ENCODE measurements around the gene SPATA24. TPM values are rescaled to one million over a fixed set of nuclear protein-coding genes. Genes with fewer than 3 reads are reported as not detected.

Gene SPATA24
- total and polyA plus RNA-seq, 2 of the 13 experiments (the other 11 are each of a cell fraction or from before 2014, with no cell fraction given): 6.0 to 11.1 TPM

DNA sequence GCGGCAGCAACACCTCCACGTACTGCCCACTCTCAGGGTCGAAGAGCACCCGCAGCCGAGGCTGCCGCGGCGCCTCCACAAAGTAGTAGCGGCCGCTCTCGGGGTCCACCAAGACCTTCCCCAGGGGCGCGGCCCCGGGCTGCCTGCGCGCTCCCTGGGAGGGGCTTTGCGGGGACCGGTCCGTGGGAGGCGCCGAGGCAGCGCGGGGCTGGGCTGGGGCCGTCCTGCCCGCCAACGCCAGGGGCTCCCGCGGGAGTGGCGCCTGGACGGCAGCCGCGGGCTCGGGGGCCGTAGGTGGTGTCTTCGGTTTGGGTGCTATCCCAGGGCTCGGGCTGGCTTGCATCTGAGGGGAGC, 11.6 kb downstream of the SPATA24 start:
- no peak overlapping the region for H3K4me2 ChIP-seq (ENCODE audit: low read depth, low read length)
- ATAC-seq (no peak), FAIRE-seq (no peak), DNase-seq (ENCODE audit: low spot score) (no peak)
- TF ChIP-seq XBP1 (CRISPR knock-in tag; IDR thresholded peaks at IDR 0.05): no peak
- TF ChIP-seq CAMTA2 (CRISPR knock-in tag; IDR thresholded peaks at IDR 0.05; ENCODE audit: borderline replicate concordance): no peak
- TF ChIP-seq ZNF260 (CRISPR knock-in tag; IDR thresholded peaks at IDR 0.05; ENCODE audit: borderline replicate concordance, low read depth): no peak
- no peak for TF ChIP-seq ZNF619 (CRISPR knock-in tag; IDR thresholded peaks at IDR 0.05)
- TF ChIP-seq ZNF224 (CRISPR knock-in tag; IDR thresholded peaks at IDR 0.05): no peak
- no peak for TF ChIP-seq ZNF569 (CRISPR knock-in tag; IDR thresholded peaks at IDR 0.05; ENCODE audit: borderline replicate concordance)
- TF ChIP-seq NFKBIZ (CRISPR knock-in tag; IDR thresholded peaks at IDR 0.05): no peak
- TF ChIP-seq SIX1 (CRISPR knock-in tag; IDR thresholded peaks at IDR 0.05; ENCODE audit: borderline replicate concordance): no peak
- no peak for TF ChIP-seq KLF13 (CRISPR knock-in tag; IDR thresholded peaks at IDR 0.05)
- TF ChIP-seq RFXAP (CRISPR knock-in tag; IDR thresholded peaks at IDR 0.05; ENCODE audit: borderline replicate concordance): no peak
- no peak for TF ChIP-seq ZNF674 (CRISPR knock-in tag; IDR thresholded peaks at IDR 0.05; ENCODE audit: low read depth)
- TF ChIP-seq, protein P1, sequence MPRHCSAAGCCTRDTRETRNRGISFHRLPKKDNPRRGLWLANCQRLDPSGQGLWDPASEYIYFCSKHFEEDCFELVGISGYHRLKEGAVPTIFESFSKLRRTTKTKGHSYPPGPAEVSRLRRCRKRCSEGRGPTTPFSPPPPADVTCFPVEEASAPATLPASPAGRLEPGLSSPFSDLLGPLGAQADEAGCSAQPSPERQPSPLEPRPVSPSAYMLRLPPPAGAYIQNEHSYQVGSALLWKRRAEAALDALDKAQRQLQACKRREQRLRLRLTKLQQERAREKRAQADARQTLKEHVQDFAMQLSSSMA (CRISPR knock-in tag; IDR thresholded peaks at IDR 0.05): no peak
- no peak for TF ChIP-seq ATM (IDR thresholded peaks at IDR 0.05; ENCODE audit: borderline replicate concordance)
- TF ChIP-seq HDAC6 (IDR thresholded peaks at IDR 0.05; ENCODE audit: low read depth, low read length): no peak
- TF ChIP-seq ZNF788 (CRISPR knock-in tag; IDR thresholded peaks at IDR 0.05; ENCODE audit: borderline replicate concordance): no peak
- TF ChIP-seq RELA (CRISPR knock-in tag; IDR thresholded peaks at IDR 0.05): no peak
- TF ChIP-seq ZNF776 (CRISPR knock-in tag; IDR thresholded peaks at IDR 0.05): no peak
- H3K36me3 ChIP-seq (replicated peaks in 1 of 2; ENCODE audit: control insufficient read depth in 1 of 2, insufficient read depth in 2 of 2, low read length in 2 of 2): no peaks in the 10 kb centered on the region
- no TSS peak for BruUV-seq (replicated peaks)
- intact Hi-C loops (cut with micrococcal nuclease; ENCODE audit: unreplicated experiment) (no loop called here), in situ Hi-C loops (cut with HindIII; ENCODE audit: extremely low pct_ligation_motif_present, low pct_unique_long_range_greater_than_20kb) (no loop called here)
- no peak overlapping the region for H2AFZ ChIP-seq (ENCODE audit: low read length)
- no peak overlapping the region for H3K9ac ChIP-seq (ENCODE audit: insufficient read depth, low read depth, low read length)
- no peaks in the 10 kb centered on the region for H3K79me2 ChIP-seq (ENCODE audit: insufficient read depth, low read length)
- H3K9me3 ChIP-seq (ENCODE audit: low read length): no peaks in the 10 kb centered on the region
- peaks cover 49% of the 10 kb centered on the region for H3K4me1 ChIP-seq (ENCODE audit: insufficient read depth, low read length)
- no peak overlapping the region for H3K27ac ChIP-seq (ENCODE audit: extremely low read length, insufficient read depth, low read length)
- no peak overlapping the region for H3K4me3 ChIP-seq (replicated peaks in 1 of 3; ENCODE audit: insufficient read depth in 1 of 3, low read depth in 2 of 3, low read length in 3 of 3)
- CTCF ChIA-PET (ENCODE audit: low intra/inter-chr PET ratio, low total read pairs): no interaction called here
- 97% methylated on average over 5 of the region's 36 CpGs for WGBS (ENCODE audit: low lambda C conversion rate)
- no peaks in the 10 kb centered on the region for H4K20me1 ChIP-seq (ENCODE audit: insufficient read depth, low read length)
- no peaks in the 10 kb centered on the region for H3K27me3 ChIP-seq (ENCODE audit: control insufficient read depth in 1 of 2, insufficient read depth in 2 of 2, low read length in 2 of 2)
- POLR2A ChIA-PET: interaction anchor here (1.4 kb wide), 1 partner anchor 11 kb away, joined by 3 read pairs; the partner anchor contains the start of gene SPATA24

All from HepG2 (cell line).